Duodenal mucosa (tissue), 2 donors: ENCODE results near the gene HGS.
"Not testable (repeated sequence)": the region's sequence is repeated elsewhere in the genome, so short reads cannot be mapped to it uniquely, and the experiment has no call there.

Experiments
- H3K27ac ChIP-seq: one replicate; pipeline ENCODE4 v1.7.0; 2013; ENCODE audit warnings: low read depth, low read length
- H3K27me3 ChIP-seq, 2 donors: one replicate each; pipeline ENCODE4 v1.7.0; 2013; ENCODE audit warnings: low read length in 2 of 2, control low read depth in 1 of 2; ENCODE audit not compliant: insufficient read depth in 2 of 2, control insufficient read depth in 1 of 2
- H3K36me3 ChIP-seq, 2 donors: one replicate each; pipeline ENCODE4 v1.7.0; 2013; ENCODE audit warnings: low read length in 2 of 2, control low read depth in 1 of 2; ENCODE audit not compliant: insufficient read depth in 2 of 2, control insufficient read depth in 1 of 2
- H3K4me1 ChIP-seq, 2 donors: one replicate each; pipeline ENCODE4 v1.7.0; 2013; ENCODE audit warnings: low read length in 2 of 2, control low read depth in 1 of 2; ENCODE audit not compliant: insufficient read depth in 2 of 2, control insufficient read depth in 1 of 2
- H3K4me3 ChIP-seq, 2 donors: one replicate each; pipeline ENCODE4 v1.7.0; 2013; ENCODE audit warnings: low read length in 2 of 2, low read depth in 1 of 2
- H3K9ac ChIP-seq, 2 donors: one replicate each; pipeline ENCODE4 v1.7.0; 2013; ENCODE audit warnings: low read length in 2 of 2, low read depth in 1 of 2
- H3K9me3 ChIP-seq, 2 donors: one replicate each; pipeline ENCODE4 v1.7.0; 2013; ENCODE audit warnings: low read length in 2 of 2, control low read depth in 1 of 2; ENCODE audit not compliant: control insufficient read depth in 1 of 2

Gene HGS

DNA sequence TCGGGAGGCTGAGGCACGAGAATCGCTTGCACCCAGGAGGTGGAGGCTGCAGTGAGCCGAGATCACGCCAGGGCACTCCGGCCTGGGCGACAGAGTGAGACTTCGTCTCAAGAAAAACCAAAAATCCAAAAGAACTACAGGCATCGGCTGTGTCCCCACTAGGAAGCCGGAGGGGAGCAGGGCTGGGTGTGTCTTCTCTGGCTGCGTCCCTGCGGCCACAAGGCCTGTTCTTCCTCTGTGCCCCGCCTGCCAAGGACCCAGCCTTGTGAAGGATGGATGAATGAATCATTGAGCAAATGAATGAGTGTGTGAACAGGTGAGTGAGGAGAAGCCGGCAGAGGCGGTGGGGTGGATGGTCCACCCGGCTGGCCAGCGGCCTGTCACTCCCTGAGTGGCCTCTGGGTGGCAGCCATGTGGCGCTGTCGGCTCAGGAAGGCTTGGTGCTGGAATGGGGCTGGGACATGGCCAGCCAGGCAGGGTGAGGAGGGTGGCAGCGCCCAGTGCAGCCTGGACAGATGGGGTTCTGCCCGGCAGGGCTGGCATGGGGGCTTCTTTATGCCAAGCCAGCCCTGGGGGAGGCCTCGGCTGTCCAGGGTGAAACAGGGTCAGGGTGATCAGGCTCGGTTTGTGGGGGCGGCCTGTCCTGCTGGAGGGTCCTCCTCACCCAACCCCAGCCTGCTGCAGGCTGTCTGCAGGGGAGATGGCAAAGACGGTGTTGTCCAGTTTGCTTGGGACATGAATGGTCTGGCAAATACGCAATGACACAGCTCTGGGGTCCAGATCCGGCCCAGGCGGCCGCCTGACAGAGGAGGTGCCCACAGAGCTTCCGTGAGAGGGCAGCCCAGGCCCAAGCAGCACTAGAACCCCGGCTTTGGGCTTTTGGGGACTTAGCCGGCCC lies 49.9 kb downstream of the HGS start:
- Histone ChIP-seq H3K9me3 (no peaks in the 10 kb centered on the region), H3K4me3 (peak overlapping the region in 1 of 2 donors; percentile 30), H3K27ac (no peak overlapping the region), H3K4me1 (peaks cover 25 to 31% of the 10 kb centered on the region in 2 donors), H3K36me3 (no peaks in the 10 kb centered on the region), H3K27me3 (peaks cover 0 to 2% of the 10 kb centered on the region in 2 donors), H3K9ac (peak overlapping the region; percentile 33 to 46)

DNA sequence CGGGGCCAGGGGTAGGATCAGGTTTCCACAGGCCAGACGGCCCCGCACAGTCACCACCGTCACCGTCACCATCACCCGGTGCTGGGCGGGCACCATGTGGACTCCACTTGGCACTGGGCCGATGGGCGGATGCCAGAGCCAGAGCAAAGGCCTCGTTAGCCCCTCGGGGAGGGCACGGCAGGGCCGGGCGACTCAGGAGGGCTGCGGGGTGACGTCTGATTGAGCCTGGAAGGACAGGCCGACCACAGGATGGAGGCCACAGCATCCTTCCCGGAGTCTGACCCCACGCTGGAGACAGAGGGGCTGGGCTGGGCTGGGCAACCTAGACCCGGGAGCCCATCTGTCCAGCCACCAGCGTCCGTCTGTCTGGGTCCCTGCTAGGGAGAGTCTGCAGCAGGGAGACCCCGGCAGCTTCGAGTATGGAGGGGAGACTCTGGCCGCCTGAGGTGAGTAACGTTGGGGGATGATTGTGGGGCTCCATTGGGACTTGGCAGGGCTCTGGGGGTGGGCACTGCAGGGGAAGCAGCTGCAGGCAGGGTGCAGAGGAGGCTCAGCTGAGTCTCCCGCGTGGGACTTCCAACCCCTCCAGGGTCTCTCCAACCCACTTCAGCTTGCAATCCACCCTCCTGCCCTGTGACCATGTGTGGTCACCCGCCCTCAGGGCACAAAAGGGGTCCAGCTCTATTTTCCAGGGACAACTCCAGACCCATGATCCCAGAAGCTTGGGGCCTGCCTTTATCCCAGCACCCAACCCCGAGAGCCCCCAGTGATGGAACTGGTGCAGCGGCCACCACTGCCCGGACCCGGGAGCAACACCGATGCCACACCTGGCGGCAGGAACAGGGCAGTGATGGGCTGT lies 50.8 kb downstream of the HGS start:
- Histone ChIP-seq H3K4me3 (peak overlapping the region in 1 of 2 donors; percentile 57), H3K9ac (peak overlapping the region; percentile 33 to 46), H3K9me3 (no peaks in the 10 kb centered on the region), H3K27me3 (peaks cover 0 to 2% of the 10 kb centered on the region in 2 donors), H3K4me1 (peaks cover 25 to 31% of the 10 kb centered on the region in 2 donors), H3K27ac (no peak overlapping the region), H3K36me3 (no peaks in the 10 kb centered on the region)

DNA sequence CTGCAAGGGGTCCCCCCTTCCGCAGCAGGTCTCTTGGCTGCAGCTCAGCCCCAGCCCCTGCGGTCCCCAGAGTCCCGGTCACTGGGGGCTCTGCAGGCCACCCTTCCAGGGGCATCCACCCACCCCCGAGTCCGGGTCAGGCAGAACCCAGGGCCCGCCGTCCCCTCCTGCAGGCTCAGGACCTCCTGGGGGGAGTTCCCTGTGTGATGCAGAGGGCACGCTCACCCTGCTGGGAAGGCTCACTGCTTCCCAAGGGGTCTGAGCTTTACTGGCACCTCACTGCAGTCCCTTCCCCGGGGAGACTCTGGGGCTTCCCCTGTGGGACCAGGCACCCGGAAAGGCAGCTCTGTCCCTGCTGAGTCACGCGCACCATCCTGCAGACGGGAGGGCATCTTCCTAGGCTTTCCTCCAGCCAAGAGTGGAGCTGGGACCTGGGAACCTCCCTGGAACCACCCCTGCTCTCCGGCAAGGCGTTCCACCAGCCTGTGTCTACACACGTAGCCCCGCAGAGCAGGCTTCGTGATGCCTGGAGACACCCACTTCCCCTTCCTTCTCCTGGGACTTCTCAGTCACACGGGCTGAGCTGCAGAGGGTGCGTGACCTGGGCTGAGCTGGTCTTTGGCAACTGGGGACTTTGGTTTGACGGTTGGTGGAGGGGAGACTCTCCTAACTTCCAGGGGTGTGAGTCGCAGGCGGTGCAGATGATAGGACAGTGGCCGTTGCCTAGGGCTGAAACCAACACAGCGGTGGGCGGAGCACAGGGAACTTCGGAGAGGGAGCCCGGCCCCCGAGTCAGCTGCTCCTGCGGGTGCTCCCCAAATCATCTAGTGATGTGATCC lies 51.7 kb downstream of the HGS start:
- Histone ChIP-seq H3K9ac (peak overlapping the region; percentile 9 to 47), H3K36me3 (no peaks in the 10 kb centered on the region), H3K4me3 (peak overlapping the region; percentile 57 to 66), H3K4me1 (peaks cover 25 to 31% of the 10 kb centered on the region in 2 donors), H3K27ac (no peak overlapping the region), H3K27me3 (peaks cover 0 to 2% of the 10 kb centered on the region in 2 donors), H3K9me3 (no peaks in the 10 kb centered on the region)

DNA sequence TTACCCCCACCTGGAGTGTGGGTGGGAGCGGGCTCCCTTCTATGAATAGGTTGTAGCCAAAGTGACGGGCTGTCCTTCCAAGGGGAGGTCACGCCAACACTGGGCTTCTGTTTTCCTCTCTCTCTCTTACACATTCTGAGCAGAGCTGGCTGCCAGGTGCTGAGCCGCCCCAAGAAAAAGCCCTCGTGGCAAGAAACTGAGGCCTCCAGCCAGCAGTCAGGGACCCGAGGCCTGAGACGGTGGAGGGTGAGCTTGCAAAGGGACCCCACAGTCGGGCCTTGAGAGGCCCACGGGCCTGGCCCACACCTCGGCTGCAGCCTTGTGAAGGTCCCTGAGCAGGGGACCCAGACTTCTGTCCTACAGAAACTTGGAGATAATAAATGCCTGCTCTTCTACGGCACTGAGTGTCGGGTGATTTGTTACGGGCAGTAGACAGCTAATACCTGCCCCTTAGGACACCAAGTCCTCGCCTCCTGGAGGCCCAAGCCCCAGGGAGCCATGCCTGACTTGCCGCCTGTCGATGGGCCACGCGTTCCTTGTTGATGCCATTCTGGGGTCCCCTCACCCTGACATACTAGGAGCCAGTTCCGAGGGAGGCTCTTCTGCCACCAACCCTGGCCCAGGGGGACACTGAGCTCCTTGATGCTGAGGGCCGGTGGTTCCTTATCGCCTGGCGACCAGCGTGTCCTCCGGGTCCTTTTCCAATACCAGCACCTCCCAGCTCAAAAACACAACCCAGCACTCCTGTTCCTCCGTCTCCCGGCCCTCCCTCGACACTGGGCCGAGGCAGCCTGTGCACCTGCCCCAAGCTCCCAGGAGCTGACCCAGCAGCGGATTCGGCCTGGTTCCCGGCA lies 54.4 kb downstream of the HGS start:
- Histone ChIP-seq H3K4me1 (peaks cover 25 to 31% of the 10 kb centered on the region in 2 donors), H3K27ac (no peak overlapping the region), H3K27me3 (peaks cover 0 to 7% of the 10 kb centered on the region in 2 donors)

DNA sequence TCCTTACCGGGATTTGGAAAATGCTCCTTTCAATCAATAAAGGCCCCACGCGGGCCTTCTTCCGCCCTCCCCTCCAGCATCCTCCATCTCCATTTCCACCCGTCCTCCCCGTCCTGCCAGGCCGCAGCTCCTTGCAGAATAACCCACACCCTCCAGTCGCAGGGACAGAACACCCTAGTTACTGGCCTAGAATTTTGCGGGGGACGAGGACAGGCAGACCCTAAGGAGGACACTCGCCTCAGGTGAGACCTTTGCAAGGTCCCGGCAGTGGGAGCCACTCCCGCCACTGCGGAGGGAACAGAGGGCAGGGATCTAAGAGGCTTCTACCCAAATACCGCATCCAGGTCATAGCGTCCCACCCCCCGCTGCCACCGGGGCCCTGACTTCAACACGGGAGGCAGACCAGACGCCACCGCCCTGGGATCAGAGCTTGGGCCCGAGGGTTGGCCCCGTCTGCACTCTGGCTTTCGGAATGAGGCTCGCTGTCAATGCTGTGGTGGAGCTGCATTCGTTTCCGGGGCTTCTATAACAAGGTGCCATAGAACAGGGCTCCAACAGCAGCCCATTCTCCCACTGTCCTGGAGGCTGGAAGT lies 55.1 kb downstream of the HGS start:
- Histone ChIP-seq H3K4me1 (peaks cover 24 to 26% of the 10 kb centered on the region in 2 donors), H3K9me3 (no peaks in the 10 kb centered on the region), H3K27ac (no peak overlapping the region), H3K36me3 (no peaks in the 10 kb centered on the region), H3K9ac (no peak overlapping the region), H3K27me3 (peaks cover 0 to 7% of the 10 kb centered on the region in 2 donors), H3K4me3 (no peak overlapping the region)

More for the DNA sequence above, 54.4 kb downstream of the HGS start:
- H3K4me3 ChIP-seq: no peak overlapping the region
- H3K9me3 ChIP-seq: no peaks in the 10 kb centered on the region
- H3K9ac ChIP-seq: no peak overlapping the region
- no peaks in the 10 kb centered on the region for H3K36me3 ChIP-seq

DNA sequence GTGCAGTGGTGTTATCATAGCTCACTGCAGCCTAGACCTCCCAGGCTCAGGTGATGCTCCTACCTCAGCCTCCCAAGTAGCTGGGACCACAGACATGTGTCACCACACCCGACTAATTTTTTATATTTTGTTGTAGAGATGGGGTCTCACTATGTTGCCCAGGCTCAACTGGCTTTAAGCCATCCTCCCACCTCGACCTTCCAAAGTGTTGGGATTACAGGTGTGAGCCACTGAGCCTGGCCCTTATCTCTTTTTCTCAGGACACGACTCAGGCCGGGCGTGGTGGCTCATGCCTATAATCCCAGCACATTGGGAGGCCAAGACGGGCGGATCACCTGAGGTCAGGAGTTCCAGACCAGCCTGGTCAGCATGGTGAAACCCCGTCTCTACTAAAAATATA lies 55.8 kb downstream of the HGS start:
- not testable (repeated sequence) for H3K27me3 ChIP-seq, H3K9me3 ChIP-seq, H3K4me3 ChIP-seq, H3K36me3 ChIP-seq, H3K27ac ChIP-seq, H3K9ac ChIP-seq
- peaks cover 17 to 19% of the 10 kb centered on the region in 2 donors for H3K4me1 ChIP-seq

DNA sequence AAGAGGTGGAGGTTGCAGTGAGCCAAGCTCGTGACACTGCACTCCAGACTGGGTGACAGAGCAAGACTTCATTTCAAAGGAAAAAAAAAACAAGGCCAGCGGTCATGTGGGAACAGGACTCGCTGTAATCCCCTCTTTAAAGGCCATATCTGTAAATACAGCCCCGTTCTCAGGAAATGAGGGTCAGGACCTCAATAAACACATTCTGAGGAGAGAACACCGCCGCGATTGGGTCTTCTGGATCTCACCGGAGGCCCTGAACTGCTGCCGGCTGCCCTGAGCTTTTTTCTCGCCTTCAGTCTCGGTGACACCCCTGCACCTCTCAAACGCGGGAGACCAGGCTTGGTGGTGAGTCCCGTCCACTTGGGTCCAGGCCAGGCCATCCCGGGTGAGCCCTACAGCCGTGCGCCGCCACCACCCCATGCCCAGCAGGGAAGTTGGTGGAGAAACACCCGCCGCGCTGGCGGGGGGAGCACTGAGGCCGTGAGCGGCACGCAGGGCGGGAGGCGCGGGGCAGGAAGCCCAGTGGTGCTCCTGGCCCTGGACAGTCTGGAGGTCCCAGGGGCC lies 56.7 kb downstream of the HGS start:
- Histone ChIP-seq H3K36me3 (no peaks in the 10 kb centered on the region), H3K4me3 (no peak overlapping the region), H3K27ac (no peak overlapping the region), H3K4me1 (peaks cover 8 to 10% of the 10 kb centered on the region in 2 donors), H3K9me3 (no peaks in the 10 kb centered on the region), H3K9ac (no peak overlapping the region), H3K27me3 (peaks cover 0 to 7% of the 10 kb centered on the region in 2 donors)

DNA sequence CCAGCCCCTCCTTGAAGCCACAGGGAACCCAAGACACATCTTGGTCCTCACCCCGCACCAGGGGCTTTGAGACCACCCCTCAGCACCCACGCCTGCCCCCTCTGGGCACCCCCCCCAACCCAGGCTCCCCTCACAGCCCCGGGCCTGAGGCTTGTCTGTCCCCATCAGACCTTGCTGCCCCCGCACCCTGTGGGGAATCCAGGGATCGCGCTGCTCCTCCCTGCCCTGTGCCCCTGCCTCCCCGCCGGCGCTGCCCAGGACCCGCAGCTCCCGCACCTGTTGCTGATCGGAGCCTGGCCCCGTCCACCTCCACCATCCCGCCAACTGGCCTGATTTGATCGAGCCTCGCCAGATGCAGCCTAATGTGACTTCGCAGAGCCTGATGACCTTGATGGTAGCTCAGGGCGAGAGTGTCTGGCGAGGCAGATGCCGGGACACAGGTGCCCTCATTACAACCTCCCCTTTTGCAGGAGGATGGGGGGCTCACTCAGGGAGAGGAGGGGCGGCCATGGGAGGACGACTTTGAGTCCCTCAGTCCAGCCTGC lies 57.3 kb downstream of the HGS start:
- Histone ChIP-seq H3K27ac (no peak overlapping the region), H3K27me3 (peaks cover 0 to 7% of the 10 kb centered on the region in 2 donors), H3K9me3 (no peaks in the 10 kb centered on the region), H3K4me1 (peaks cover 2 to 3% of the 10 kb centered on the region in 2 donors), H3K9ac (no peak overlapping the region), H3K36me3 (no peaks in the 10 kb centered on the region), H3K4me3 (no peak overlapping the region)
